Heart left ventricle (tissue), 13 donors: ENCODE measurements around the gene MINDY4.

Source experiments
- POLR2A ChIP-seq, 2 donors: fragments of 450-650 bp; IDR thresholded peaks; one replicate each; pipeline ENCODE4 v1.6.1; 2017; ENCODE audit warnings: antibody characterized with exemption in 2 of 2, mild to moderate bottlenecking in 2 of 2, moderate library complexity in 2 of 2
- TF ChIP-seq, protein P1 (sequence below), 12 donors: fragments of 200-600 bp; sonication (generic) in 4 of 12; IDR thresholded peaks; one replicate each; pipeline versions ENCODE4 v1.5.0 to v1.8.0; 2018 to 2022; ENCODE audit warnings: antibody characterized with exemption in 12 of 12, mild to moderate bottlenecking in 5 of 12
- donor health status: ischemic (EF 13 %, LVEDD 7.1; RV severe dilation, severe dysfunction).
- donor health status: DM: no; HTN: yes; CAD: no.
- donor health status: DM: no; HTN: no; CAD: no.
- donor health status: ischemic (EF 25% LVEDD 6.9; RV normal size, moderate dysfunction).
- donor health status: ischemic (EF 25% LVEDD 5.7; RV mildly dilated, moderate dysfunction).
- donor health status: ischemic (EF 35%, LVEDD 5.7; RV mildly dilated, moderate dysfunction).
- donor health status: nonischemic (EF 11% LVEDD 7.7; RV severe dilation, severe dysfunction).
- donor health status: DM: yes; HTN: yes; CAD: no.
- donor health status: PGD.
- donor health status: ischemic (EF 29% LVEDD 5.4; RV normal size, mild dysfunction).
- donor health status: nonischemic (EF 23%, LVEDD 6.1; RV moderate dilation, normal function).

- TF ChIP-seq, protein P1, sequence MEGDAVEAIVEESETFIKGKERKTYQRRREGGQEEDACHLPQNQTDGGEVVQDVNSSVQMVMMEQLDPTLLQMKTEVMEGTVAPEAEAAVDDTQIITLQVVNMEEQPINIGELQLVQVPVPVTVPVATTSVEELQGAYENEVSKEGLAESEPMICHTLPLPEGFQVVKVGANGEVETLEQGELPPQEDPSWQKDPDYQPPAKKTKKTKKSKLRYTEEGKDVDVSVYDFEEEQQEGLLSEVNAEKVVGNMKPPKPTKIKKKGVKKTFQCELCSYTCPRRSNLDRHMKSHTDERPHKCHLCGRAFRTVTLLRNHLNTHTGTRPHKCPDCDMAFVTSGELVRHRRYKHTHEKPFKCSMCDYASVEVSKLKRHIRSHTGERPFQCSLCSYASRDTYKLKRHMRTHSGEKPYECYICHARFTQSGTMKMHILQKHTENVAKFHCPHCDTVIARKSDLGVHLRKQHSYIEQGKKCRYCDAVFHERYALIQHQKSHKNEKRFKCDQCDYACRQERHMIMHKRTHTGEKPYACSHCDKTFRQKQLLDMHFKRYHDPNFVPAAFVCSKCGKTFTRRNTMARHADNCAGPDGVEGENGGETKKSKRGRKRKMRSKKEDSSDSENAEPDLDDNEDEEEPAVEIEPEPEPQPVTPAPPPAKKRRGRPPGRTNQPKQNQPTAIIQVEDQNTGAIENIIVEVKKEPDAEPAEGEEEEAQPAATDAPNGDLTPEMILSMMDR (IDR thresholded peaks at IDR 0.05): no peak
- no peak for TF ChIP-seq POLR2A (IDR thresholded peaks at IDR 0.05)
Measured at GRCh38 chr7:30772984-30773383, 1.8 kb downstream of the MINDY4 start.
